Neural cell (in vitro differentiated cells): ENCODE measurements around the gene CCNL2.
A peak's percentile ranks its signal among the peaks of the same experiment; 100 is the strongest.

Source experiments
- CTCF ChIP-seq: fragments of 450-650 bp; IDR thresholded peaks from 2 replicates; pipeline ENCODE4 v1.5.1; 2014; ENCODE audit warnings: antibody characterized with exemption, mild to moderate bottlenecking, moderate library complexity; ENCODE audit not compliant: poor library complexity, severe bottlenecking
- EZH2 ChIP-seq: fragments of 200-600, 300-800 bp; shearing (Covaris generic), sonication (generic); IDR thresholded peaks from 2 replicates; pipeline ENCODE4 v1.6.1; 2014; ENCODE audit warnings: antibody characterized with exemption, low read length, borderline replicate concordance, mild to moderate bottlenecking; ENCODE audit not compliant: insufficient read depth, poor library complexity, severe bottlenecking
- TAF1 ChIP-seq: IDR thresholded peaks from 2 replicates; pipeline ENCODE4 v1.6.1; 2012; ENCODE audit warnings: low read depth

GRCh38 chr1:1348420-1349255 is 50.5 kb downstream of the CCNL2 start:
- peak; percentile 13 for TF ChIP-seq CTCF
- TF ChIP-seq EZH2 = no peak
- no peak for TF ChIP-seq TAF1
